ENCODE data around the gene TTLL5.

DNA sequence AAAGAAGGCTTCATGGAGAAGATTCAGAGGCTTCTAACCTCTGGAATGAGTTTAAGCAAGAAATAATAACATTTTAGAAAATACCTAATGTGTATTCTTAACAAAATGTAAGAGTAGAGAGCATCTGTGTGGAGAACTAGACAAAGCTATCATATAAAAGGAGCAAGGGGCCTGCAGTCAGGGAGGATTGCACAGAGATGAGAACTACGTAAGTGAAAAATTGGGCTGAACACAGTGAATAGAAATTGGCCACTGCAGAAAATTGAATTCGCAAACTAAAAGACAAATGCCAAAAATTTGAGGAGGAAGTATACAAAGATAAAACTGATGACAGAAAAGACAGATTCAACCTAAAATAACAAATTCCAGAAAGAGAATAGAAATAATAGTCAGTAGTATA lies 227.9 kb downstream of the TTLL5 start:
- TF ChIP-seq CHD4 (IDR thresholded peaks at IDR 0.05; ENCODE audit: insufficient read depth, insufficient replicate concordance, low read depth, low read length, poor library complexity, severe bottlenecking): no peak
- TF ChIP-seq NFATC3 (IDR thresholded peaks at IDR 0.05): no peak
- no peak for TF ChIP-seq ZNF311 (CRISPR knock-in tag; IDR thresholded peaks at IDR 0.05)
- TF ChIP-seq, protein P1, sequence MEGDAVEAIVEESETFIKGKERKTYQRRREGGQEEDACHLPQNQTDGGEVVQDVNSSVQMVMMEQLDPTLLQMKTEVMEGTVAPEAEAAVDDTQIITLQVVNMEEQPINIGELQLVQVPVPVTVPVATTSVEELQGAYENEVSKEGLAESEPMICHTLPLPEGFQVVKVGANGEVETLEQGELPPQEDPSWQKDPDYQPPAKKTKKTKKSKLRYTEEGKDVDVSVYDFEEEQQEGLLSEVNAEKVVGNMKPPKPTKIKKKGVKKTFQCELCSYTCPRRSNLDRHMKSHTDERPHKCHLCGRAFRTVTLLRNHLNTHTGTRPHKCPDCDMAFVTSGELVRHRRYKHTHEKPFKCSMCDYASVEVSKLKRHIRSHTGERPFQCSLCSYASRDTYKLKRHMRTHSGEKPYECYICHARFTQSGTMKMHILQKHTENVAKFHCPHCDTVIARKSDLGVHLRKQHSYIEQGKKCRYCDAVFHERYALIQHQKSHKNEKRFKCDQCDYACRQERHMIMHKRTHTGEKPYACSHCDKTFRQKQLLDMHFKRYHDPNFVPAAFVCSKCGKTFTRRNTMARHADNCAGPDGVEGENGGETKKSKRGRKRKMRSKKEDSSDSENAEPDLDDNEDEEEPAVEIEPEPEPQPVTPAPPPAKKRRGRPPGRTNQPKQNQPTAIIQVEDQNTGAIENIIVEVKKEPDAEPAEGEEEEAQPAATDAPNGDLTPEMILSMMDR (IDR thresholded peaks at IDR 0.05 in 2 of 3, conservative IDR thresholded peaks at IDR 0.05 in 1 of 3; ENCODE audit: insufficient read depth in 2 of 3, low read depth in 1 of 3, low read length in 3 of 3): no peak
- no peak for TF ChIP-seq ZNF134 (CRISPR knock-in tag; conservative IDR thresholded peaks at IDR 0.05)
- no peak for TF ChIP-seq EZH2 (IDR thresholded peaks at IDR 0.05; ENCODE audit: borderline replicate concordance, low read depth, low read length)
- TF ChIP-seq, protein P2, sequence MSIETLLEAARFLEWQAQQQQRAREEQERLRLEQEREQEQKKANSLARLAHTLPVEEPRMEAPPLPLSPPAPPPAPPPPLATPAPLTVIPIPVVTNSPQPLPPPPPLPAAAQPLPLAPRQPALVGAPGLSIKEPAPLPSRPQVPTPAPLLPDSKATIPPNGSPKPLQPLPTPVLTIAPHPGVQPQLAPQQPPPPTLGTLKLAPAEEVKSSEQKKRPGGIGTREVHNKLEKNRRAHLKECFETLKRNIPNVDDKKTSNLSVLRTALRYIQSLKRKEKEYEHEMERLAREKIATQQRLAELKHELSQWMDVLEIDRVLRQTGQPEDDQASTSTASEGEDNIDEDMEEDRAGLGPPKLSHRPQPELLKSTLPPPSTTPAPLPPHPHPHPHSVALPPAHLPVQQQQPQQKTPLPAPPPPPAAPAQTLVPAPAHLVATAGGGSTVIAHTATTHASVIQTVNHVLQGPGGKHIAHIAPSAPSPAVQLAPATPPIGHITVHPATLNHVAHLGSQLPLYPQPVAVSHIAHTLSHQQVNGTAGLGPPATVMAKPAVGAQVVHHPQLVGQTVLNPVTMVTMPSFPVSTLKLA (conservative IDR thresholded peaks at IDR 0.05): no peak
- TF ChIP-seq, protein P3, sequence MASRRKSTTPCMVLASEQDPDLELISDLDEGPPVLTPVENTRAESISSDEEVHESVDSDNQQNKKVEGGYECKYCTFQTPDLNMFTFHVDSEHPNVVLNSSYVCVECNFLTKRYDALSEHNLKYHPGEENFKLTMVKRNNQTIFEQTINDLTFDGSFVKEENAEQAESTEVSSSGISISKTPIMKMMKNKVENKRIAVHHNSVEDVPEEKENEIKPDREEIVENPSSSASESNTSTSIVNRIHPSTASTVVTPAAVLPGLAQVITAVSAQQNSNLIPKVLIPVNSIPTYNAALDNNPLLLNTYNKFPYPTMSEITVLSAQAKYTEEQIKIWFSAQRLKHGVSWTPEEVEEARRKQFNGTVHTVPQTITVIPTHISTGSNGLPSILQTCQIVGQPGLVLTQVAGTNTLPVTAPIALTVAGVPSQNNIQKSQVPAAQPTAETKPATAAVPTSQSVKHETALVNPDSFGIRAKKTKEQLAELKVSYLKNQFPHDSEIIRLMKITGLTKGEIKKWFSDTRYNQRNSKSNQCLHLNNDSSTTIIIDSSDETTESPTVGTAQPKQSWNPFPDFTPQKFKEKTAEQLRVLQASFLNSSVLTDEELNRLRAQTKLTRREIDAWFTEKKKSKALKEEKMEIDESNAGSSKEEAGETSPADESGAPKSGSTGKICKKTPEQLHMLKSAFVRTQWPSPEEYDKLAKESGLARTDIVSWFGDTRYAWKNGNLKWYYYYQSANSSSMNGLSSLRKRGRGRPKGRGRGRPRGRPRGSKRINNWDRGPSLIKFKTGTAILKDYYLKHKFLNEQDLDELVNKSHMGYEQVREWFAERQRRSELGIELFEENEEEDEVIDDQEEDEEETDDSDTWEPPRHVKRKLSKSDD (conservative IDR thresholded peaks at IDR 0.05; ENCODE audit: low read length): no peak
- TF ChIP-seq YY1 (IDR thresholded peaks at IDR 0.05; ENCODE audit: borderline replicate concordance in 1 of 3, control insufficient read depth in 1 of 3, extremely low read depth in 1 of 3, insufficient read depth in 3 of 3, insufficient read length in 1 of 3, insufficient replicate concordance in 2 of 3, low read depth in 1 of 3, low read length in 2 of 3): no peak
